Cardiac muscle cell (in vitro differentiated cells and primary cell): ENCODE data around the gene ZFAND6. TPM values are rescaled to one million over a fixed set of nuclear protein-coding genes. Genes with fewer than 3 reads are reported as not detected.

Experiments
- DNase-seq, 2 donors: peaks; one replicate each; pipeline versions ENCODE4 v3.0.0 to v3.0.0-alpha.2; 2010 to 2017; ENCODE audit warnings: low read depth in 1 of 2, low spot score in 1 of 2
- H3K27ac ChIP-seq: fragments of 200-600 bp; sonication (generic); 2 replicates; pipeline ENCODE4 v1.5.1; 2016
- H3K27me3 ChIP-seq: fragments of 200-600 bp; sonication (generic); 2 replicates; pipeline ENCODE4 v1.6.0; 2016; ENCODE audit warnings: control low read depth
- H3K36me3 ChIP-seq: fragments of 200-600 bp; sonication (generic); 2 replicates; pipeline ENCODE4 v1.5.1; 2016; ENCODE audit warnings: control low read depth
- H3K4me1 ChIP-seq: fragments of 200-600 bp; sonication (generic); 2 replicates; pipeline ENCODE4 v1.8.1; 2017; ENCODE audit warnings: low read depth, mild to moderate bottlenecking, mixed run types
- H3K4me3 ChIP-seq: fragments of 200-600 bp; sonication (generic); 2 replicates; pipeline ENCODE4 v1.5.1; 2016; ENCODE audit warnings: mild to moderate bottlenecking
- H3K9me3 ChIP-seq: fragments of 200-600 bp; sonication (generic); 2 replicates; pipeline ENCODE4 v1.5.1; 2017; ENCODE audit warnings: low read depth, mild to moderate bottlenecking, control low read depth
- CTCF ChIP-seq: IDR thresholded peaks from 2 replicates; pipeline ENCODE4 v1.5.1; 2012; ENCODE audit warnings: low read depth, mild to moderate bottlenecking, low read length
- polyA plus RNA-seq: library from polyadenylated mRNA; unstranded; fragments of >200 nt; fragmentation: Nextera tagmentation; extraction: Ambion mirVana; gene quantifications from 2 replicates; pipeline ENCODE4 v1.2.1, GENCODE V29; 2016
- total RNA-seq: library from RNA; depleted of rRNA; stranded (reverse); fragments of >200 nt; gene quantifications from 2 replicates; pipeline ENCODE4 v1.2.3, GENCODE V29; 2016

ZFAND6 gene
- total and polyA plus RNA-seq, 2 experiments from 2014 or later: 195 to 253 TPM

GRCh38 chr15:80161468-80162016 is 102.1 kb downstream of the ZFAND6 start:
- no peaks in the 10 kb centered on the region for H3K4me1 ChIP-seq
- H3K36me3 ChIP-seq: no peaks in the 10 kb centered on the region
- H3K27me3 ChIP-seq: no peaks in the 10 kb centered on the region
- no peaks in the 10 kb centered on the region for H3K9me3 ChIP-seq
- no peak for DNase-seq
- no peak for TF ChIP-seq CTCF
- no peak overlapping the region for H3K27ac ChIP-seq
- no peak overlapping the region for H3K4me3 ChIP-seq

GRCh38 chr15:80162059-80162554 is 102.6 kb downstream of the ZFAND6 start:
- TF ChIP-seq CTCF: no peak

DNA sequence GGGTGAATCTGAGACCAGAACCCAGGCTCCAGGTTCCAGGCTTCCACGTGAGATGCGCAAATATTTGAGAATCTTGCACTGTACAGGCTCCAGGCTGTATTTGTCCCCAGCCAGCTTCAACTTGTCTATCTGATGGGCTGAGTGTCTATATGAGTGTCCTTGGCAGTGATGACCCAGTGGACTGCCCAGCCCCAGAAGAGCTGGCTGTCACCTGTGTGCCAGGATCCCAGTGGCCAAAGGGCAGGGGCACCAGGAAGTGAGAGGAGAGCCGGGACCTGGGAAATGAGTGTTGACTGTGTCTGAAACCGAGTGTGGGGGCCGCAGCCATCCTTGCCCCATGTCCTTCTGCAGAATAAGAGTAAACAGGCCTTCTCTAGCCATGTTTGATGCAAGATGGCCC is 103.7 kb downstream of the ZFAND6 start:
- no peak for DNase-seq
- Histone ChIP-seq H3K4me1 (no peaks in the 10 kb centered on the region), H3K9me3 (no peaks in the 10 kb centered on the region), H3K4me3 (no peak overlapping the region), H3K27ac (no peak overlapping the region), H3K36me3 (no peaks in the 10 kb centered on the region), H3K27me3 (no peaks in the 10 kb centered on the region)
- no peak for TF ChIP-seq CTCF

More at GRCh38 chr15:80162059-80162554, 102.6 kb downstream of the ZFAND6 start:
- H3K4me1 ChIP-seq: no peaks in the 10 kb centered on the region
- H3K36me3 ChIP-seq: no peaks in the 10 kb centered on the region
- H3K27me3 ChIP-seq: no peaks in the 10 kb centered on the region
- peak in 1 of 2 donors; percentile 85 for DNase-seq
- H3K4me3 ChIP-seq: no peak overlapping the region
- no peak overlapping the region for H3K27ac ChIP-seq
- H3K9me3 ChIP-seq: no peaks in the 10 kb centered on the region

GRCh38 chr15:80163897-80164296 is 104.4 kb downstream of the ZFAND6 start:
- Histone ChIP-seq H3K4me3 (no peak overlapping the region), H3K36me3 (no peaks in the 10 kb centered on the region), H3K27ac (no peak overlapping the region), H3K4me1 (no peaks in the 10 kb centered on the region), H3K27me3 (no peaks in the 10 kb centered on the region), H3K9me3 (no peaks in the 10 kb centered on the region)
- DNase-seq: no peak
- no peak for TF ChIP-seq CTCF

GRCh38 chr15:80167936-80168335 is 108.5 kb downstream of the ZFAND6 start:
- no peak overlapping the region for H3K27ac ChIP-seq
- H3K36me3 ChIP-seq: no peaks in the 10 kb centered on the region
- H3K4me1 ChIP-seq: no peaks in the 10 kb centered on the region
- no peaks in the 10 kb centered on the region for H3K9me3 ChIP-seq
- DNase-seq: no peak
- no peaks in the 10 kb centered on the region for H3K27me3 ChIP-seq
- H3K4me3 ChIP-seq: no peak overlapping the region
- no peak for TF ChIP-seq CTCF
